ENCODE measurements around the gene SLC22A5. TPM values are rescaled to one million over a fixed set of nuclear protein-coding genes. Genes with fewer than 3 reads are reported as not detected.

Gene SLC22A5
- total and polyA plus RNA-seq, 10 of the 15 experiments (the other 5 are each of a cell fraction or from before 2014, with no cell fraction given): 1.1 to 4.4 (median 2.3) TPM

DNA sequence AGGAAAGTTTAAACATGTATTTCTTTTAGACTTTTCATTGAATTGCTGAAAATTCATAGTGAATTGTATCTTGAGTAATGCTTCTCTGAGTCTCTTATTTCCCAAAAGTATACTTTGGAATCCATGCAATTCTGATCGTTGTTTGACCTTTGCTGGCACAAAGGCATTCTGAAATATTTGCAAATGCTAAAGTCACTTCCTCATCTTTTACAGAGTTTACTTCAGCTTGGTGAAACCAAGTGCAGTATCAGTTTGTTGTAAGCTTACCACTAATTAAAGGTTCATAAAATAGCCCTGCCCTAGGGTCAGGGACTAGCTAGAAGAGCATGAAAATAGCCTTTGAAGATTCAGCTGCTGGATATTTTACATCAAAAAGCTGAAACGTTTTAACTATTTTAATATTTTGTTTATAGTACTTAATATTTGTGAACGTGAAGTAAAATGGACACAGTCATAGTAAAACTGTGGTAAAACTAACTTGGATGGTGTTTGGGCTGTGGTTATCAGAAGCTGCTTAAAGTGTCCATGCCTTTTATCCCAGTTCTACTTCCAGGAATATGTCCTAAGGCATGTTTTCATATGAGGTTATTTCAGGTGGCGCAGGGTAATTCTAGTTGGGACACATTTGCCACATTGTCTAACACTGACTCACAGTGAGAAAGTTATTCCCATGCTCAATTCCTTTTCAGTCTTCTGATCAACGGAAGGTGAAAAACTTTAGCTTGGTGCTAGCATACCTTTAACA is 45.3 kb downstream of the SLC22A5 start (continued):
- TF ChIP-seq IKZF1 (conservative IDR thresholded peaks at IDR 0.05) (peak; percentile 91), PAX5 (IDR thresholded peaks at IDR 0.05; ENCODE audit: borderline replicate concordance, low read depth, low read length) (peak; percentile 8; the same call in 1 of the 2 replicates), NR2C2 (IDR thresholded peaks at IDR 0.05; ENCODE audit: borderline replicate concordance, control insufficient read depth, insufficient read length, low read depth) (no peak), TARDBP (IDR thresholded peaks at IDR 0.05; ENCODE audit: borderline replicate concordance) (no peak), SREBF1 (IDR thresholded peaks at IDR 0.05; ENCODE audit: low read length) (no peak), SIX5 (IDR thresholded peaks at IDR 0.05; ENCODE audit: low read depth, low read length, severe bottlenecking) (no peak), NR2C1 (IDR thresholded peaks at IDR 0.05) (peak; percentile 55), CBFB (IDR thresholded peaks at IDR 0.05; ENCODE audit: low read depth) (peak; percentile 61; the same call in 1 of the 2 replicates), DPF2 (IDR thresholded peaks at IDR 0.05) (peak; percentile 71), ZBED1 (IDR thresholded peaks at IDR 0.05; ENCODE audit: borderline replicate concordance) (no peak), KDM1A (IDR thresholded peaks at IDR 0.05; ENCODE audit: borderline replicate concordance) (no peak), EED (IDR thresholded peaks at IDR 0.05; ENCODE audit: low read depth) (peak; percentile 66), STAT1 (conservative IDR thresholded peaks at IDR 0.05) (no peak), IKZF2 (IDR thresholded peaks at IDR 0.05) (peak; percentile 88 to 90), MXI1 (IDR thresholded peaks at IDR 0.05; ENCODE audit: low read depth, low read length) (no peak), ZNF217 (IDR thresholded peaks at IDR 0.05) (no peak), BMI1 (IDR thresholded peaks at IDR 0.05; ENCODE audit: borderline replicate concordance) (no peak), IRF4 (IDR thresholded peaks at IDR 0.05; ENCODE audit: low read depth, low read length) (no peak; the same call in 1 of the 2 replicates)
- TF ChIP-seq, protein P1, sequence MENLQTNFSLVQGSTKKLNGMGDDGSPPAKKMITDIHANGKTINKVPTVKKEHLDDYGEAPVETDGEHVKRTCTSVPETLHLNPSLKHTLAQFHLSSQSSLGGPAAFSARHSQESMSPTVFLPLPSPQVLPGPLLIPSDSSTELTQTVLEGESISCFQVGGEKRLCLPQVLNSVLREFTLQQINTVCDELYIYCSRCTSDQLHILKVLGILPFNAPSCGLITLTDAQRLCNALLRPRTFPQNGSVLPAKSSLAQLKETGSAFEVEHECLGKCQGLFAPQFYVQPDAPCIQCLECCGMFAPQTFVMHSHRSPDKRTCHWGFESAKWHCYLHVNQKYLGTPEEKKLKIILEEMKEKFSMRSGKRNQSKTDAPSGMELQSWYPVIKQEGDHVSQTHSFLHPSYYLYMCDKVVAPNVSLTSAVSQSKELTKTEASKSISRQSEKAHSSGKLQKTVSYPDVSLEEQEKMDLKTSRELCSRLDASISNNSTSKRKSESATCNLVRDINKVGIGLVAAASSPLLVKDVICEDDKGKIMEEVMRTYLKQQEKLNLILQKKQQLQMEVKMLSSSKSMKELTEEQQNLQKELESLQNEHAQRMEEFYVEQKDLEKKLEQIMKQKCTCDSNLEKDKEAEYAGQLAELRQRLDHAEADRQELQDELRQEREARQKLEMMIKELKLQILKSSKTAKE (IDR thresholded peaks at IDR 0.05; ENCODE audit: low read depth, poor library complexity, severe bottlenecking): peak; percentile 49
- TF ChIP-seq, protein P2, sequence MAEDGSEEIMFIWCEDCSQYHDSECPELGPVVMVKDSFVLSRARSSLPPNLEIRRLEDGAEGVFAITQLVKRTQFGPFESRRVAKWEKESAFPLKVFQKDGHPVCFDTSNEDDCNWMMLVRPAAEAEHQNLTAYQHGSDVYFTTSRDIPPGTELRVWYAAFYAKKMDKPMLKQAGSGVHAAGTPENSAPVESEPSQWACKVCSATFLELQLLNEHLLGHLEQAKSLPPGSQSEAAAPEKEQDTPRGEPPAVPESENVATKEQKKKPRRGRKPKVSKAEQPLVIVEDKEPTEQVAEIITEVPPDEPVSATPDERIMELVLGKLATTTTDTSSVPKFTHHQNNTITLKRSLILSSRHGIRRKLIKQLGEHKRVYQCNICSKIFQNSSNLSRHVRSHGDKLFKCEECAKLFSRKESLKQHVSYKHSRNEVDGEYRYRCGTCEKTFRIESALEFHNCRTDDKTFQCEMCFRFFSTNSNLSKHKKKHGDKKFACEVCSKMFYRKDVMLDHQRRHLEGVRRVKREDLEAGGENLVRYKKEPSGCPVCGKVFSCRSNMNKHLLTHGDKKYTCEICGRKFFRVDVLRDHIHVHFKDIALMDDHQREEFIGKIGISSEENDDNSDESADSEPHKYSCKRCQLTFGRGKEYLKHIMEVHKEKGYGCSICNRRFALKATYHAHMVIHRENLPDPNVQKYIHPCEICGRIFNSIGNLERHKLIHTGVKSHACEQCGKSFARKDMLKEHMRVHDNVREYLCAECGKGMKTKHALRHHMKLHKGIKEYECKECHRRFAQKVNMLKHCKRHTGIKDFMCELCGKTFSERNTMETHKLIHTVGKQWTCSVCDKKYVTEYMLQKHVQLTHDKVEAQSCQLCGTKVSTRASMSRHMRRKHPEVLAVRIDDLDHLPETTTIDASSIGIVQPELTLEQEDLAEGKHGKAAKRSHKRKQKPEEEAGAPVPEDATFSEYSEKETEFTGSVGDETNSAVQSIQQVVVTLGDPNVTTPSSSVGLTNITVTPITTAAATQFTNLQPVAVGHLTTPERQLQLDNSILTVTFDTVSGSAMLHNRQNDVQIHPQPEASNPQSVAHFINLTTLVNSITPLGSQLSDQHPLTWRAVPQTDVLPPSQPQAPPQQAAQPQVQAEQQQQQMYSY (CRISPR knock-in tag; IDR thresholded peaks at IDR 0.05): no peak; the same call in 1 of the 2 replicates
- TF ChIP-seq, protein P3, sequence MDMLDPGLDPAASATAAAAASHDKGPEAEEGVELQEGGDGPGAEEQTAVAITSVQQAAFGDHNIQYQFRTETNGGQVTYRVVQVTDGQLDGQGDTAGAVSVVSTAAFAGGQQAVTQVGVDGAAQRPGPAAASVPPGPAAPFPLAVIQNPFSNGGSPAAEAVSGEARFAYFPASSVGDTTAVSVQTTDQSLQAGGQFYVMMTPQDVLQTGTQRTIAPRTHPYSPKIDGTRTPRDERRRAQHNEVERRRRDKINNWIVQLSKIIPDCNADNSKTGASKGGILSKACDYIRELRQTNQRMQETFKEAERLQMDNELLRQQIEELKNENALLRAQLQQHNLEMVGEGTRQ (IDR thresholded peaks at IDR 0.05; ENCODE audit: borderline replicate concordance, low read depth, low read length): no peak
- TF ChIP-seq, protein P4, sequence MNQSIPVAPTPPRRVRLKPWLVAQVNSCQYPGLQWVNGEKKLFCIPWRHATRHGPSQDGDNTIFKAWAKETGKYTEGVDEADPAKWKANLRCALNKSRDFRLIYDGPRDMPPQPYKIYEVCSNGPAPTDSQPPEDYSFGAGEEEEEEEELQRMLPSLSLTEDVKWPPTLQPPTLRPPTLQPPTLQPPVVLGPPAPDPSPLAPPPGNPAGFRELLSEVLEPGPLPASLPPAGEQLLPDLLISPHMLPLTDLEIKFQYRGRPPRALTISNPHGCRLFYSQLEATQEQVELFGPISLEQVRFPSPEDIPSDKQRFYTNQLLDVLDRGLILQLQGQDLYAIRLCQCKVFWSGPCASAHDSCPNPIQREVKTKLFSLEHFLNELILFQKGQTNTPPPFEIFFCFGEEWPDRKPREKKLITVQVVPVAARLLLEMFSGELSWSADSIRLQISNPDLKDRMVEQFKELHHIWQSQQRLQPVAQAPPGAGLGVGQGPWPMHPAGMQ (IDR thresholded peaks at IDR 0.05; ENCODE audit: borderline replicate concordance): no peak

Data from GM12878 (cell line).